HepG2 (cell line): ENCODE results near the gene THADA. TPM values are rescaled to one million over a fixed set of nuclear protein-coding genes. Genes with fewer than 3 reads are reported as not detected.

Source experiments
- AKAP8 ChIP-seq: sonication (generic); formaldehyde crosslinking; IDR thresholded peaks from 2 replicates; pipeline ENCODE4 v1.5.1; 2020; ENCODE audit warnings: mild to moderate bottlenecking, missing genetic modification reagents
- ELF1 ChIP-seq: sonication (generic); formaldehyde crosslinking; IDR thresholded peaks from 2 replicates; pipeline ENCODE4 v1.4.0; 2020; ENCODE audit warnings: missing genetic modification reagents
- EP300 ChIP-seq, 3 experiments: sonication (generic) in 1 of 3; formaldehyde crosslinking in 1 of 3; IDR thresholded peaks; 2 replicates each; pipeline versions ENCODE4 v1.5.1 to v1.6.1; 2011 to 2020; ENCODE audit warnings: low read depth in 2 of 3, low read length in 2 of 3, borderline replicate concordance in 1 of 3, improper control_type of control experiment in 1 of 3, mild to moderate bottlenecking in 1 of 3, missing genetic modification reagents in 1 of 3, moderate library complexity in 1 of 3
- FOXP1 ChIP-seq, 2 experiments: fragments of 450-650 bp in 1 of 2; IDR thresholded peaks; 2 replicates each; pipeline ENCODE4 v1.6.1; 2017 to 2018; ENCODE audit warnings: antibody characterized with exemption in 1 of 2
- HCFC1 ChIP-seq: fragments of 150-350 bp; IDR thresholded peaks from 2 replicates; pipeline ENCODE4 v1.6.1; 2014; ENCODE audit warnings: low read depth, low read length
- KDM2A ChIP-seq: sonication (generic); formaldehyde crosslinking; IDR thresholded peaks from 2 replicates; pipeline ENCODE4 v1.4.0; 2020; ENCODE audit warnings: low read depth, missing genetic modification reagents, borderline replicate concordance
- MYPOP ChIP-seq: sonication (generic); formaldehyde crosslinking; IDR thresholded peaks from 2 replicates; pipeline ENCODE4 v1.8.1; 2023; ENCODE audit warnings: mild to moderate bottlenecking, moderate library complexity, missing genetic modification reagents
- NFRKB ChIP-seq: fragments of 450-650 bp; IDR thresholded peaks from 2 replicates; pipeline ENCODE4 v1.6.1; 2017
- PAXIP1 ChIP-seq: sonication (generic); formaldehyde crosslinking; conservative IDR thresholded peaks from 2 replicates; pipeline ENCODE4 v1.4.0; 2020; ENCODE audit warnings: mild to moderate bottlenecking, missing genetic modification reagents, moderate library complexity
- RARA ChIP-seq: IDR thresholded peaks from 2 replicates; pipeline ENCODE4 v1.6.1; 2016; ENCODE audit warnings: missing genetic modification reagents, missing compliant biosample characterization
- SNAPC5 ChIP-seq: sonication (generic); formaldehyde crosslinking; IDR thresholded peaks from 2 replicates; pipeline ENCODE4 v1.8.1; 2023; ENCODE audit warnings: mild to moderate bottlenecking, missing genetic modification reagents, borderline replicate concordance
- SOX5 ChIP-seq: IDR thresholded peaks from 2 replicates; pipeline ENCODE4 v1.6.1; 2016; ENCODE audit warnings: borderline replicate concordance
- SP1 ChIP-seq, 2 experiments: fragments of 450-650 bp in 1 of 2; sonication (generic) in 1 of 2; formaldehyde crosslinking in 1 of 2; IDR thresholded peaks; 2 replicates each; pipeline versions ENCODE4 v1.4.0 to v1.6.1; 2016 to 2020; ENCODE audit warnings: missing genetic modification reagents in 1 of 2
- ZKSCAN8 ChIP-seq: IDR thresholded peaks from 2 replicates; pipeline ENCODE4 v1.6.1; 2016; ENCODE audit warnings: borderline replicate concordance, missing genetic modification reagents, missing compliant biosample characterization
- ZNF552 ChIP-seq: sonication (generic); formaldehyde crosslinking; IDR thresholded peaks from 2 replicates; pipeline ENCODE4 v1.9.0; 2022; ENCODE audit warnings: missing genetic modification reagents, mild to moderate bottlenecking, borderline replicate concordance
- ZNF776 ChIP-seq: sonication (generic); formaldehyde crosslinking; IDR thresholded peaks from 2 replicates; pipeline ENCODE4 v1.4.0; 2020; ENCODE audit warnings: mild to moderate bottlenecking, missing genetic modification reagents
- ZSCAN20 ChIP-seq: sonication (generic); formaldehyde crosslinking; IDR thresholded peaks from 2 replicates; pipeline ENCODE4 v1.4.0; 2020; ENCODE audit warnings: missing genetic modification reagents, mild to moderate bottlenecking, borderline replicate concordance
- polyA plus RNA-seq, 8 experiments: library from polyadenylated mRNA; depleted of rRNA in 3 of 8; stranded (reverse) in 7 of 8; unstranded in 1 of 8; fragments of >200 nt; fragmentation: Illumina TruSeq in 4 of 8; extraction: Trizol in 4 of 8; gene quantifications; 2 replicates each; pipeline versions ENCODE4 v1.2.1 to v1.2.3, GENCODE V29; 2011 to 2016; ENCODE audit warnings: low read depth in 4 of 8, missing spikeins in 1 of 8, mixed read lengths in 1 of 8; ENCODE audit not compliant: insufficient read depth in 1 of 8
- total RNA-seq, 5 experiments: library from RNA; depleted of rRNA; stranded (reverse); fragments of >200 nt; fragmentation: Illumina TruSeq; extraction: Trizol; gene quantifications; 2 replicates each; pipeline ENCODE4 v1.2.3, GENCODE V29; 2016; ENCODE audit warnings: low read depth in 1 of 5
- TF ChIP-seq, protein P1 (sequence below): IDR thresholded peaks from 2 replicates; pipeline ENCODE4 v1.4.0; 2020; ENCODE audit warnings: mild to moderate bottlenecking, missing genetic modification reagents
- TF ChIP-seq, protein P2 (sequence below): IDR thresholded peaks from 2 replicates; pipeline ENCODE4 v1.6.1; 2012; ENCODE audit warnings: inconsistent platforms

The THADA gene
- total and polyA plus RNA-seq, 2 of the 13 experiments (the other 11 are each of a cell fraction or from before 2014, with no cell fraction given): 12.7 to 21.7 TPM

GRCh38 chr2:43358410-43359201, 237.2 kb downstream of the THADA start (continued):
- TF ChIP-seq AKAP8 (no peak), ZNF776 (CRISPR knock-in tag) (no peak), SNAPC5 (no peak), ZSCAN20 (CRISPR knock-in tag) (no peak), MYPOP (peak; percentile 38; the same call in 1 of the 2 replicates), HCFC1 (no peak), KDM2A (CRISPR knock-in tag) (no peak), PAXIP1 (CRISPR knock-in tag) (peak; percentile 56), ELF1 (CRISPR knock-in tag) (no peak), RARA (CRISPR knock-in tag) (no peak), ZKSCAN8 (CRISPR knock-in tag) (peak; percentile 91), SP1 (IDR thresholded peaks at IDR 0.05) (no peak), SP1 (CRISPR knock-in tag; IDR thresholded peaks at IDR 0.05) (no peak), SOX5 (peak; percentile 50; the same call in 1 of the 2 replicates), EP300 (IDR thresholded peaks at IDR 0.05; ENCODE audit: low read depth in 2 of 2, low read length in 2 of 2) (peak in 1 of 2 experiments; percentile 43; a peak in 1 of 4 replicates), EP300 (CRISPR knock-in tag; IDR thresholded peaks at IDR 0.05; ENCODE audit: borderline replicate concordance) (no peak), FOXP1 (IDR thresholded peaks at IDR 0.05) (no peak), FOXP1 (CRISPR knock-in tag; IDR thresholded peaks at IDR 0.05) (peak; percentile 76), NFRKB (no peak), ZNF552 (no peak)
- TF ChIP-seq, protein P1, sequence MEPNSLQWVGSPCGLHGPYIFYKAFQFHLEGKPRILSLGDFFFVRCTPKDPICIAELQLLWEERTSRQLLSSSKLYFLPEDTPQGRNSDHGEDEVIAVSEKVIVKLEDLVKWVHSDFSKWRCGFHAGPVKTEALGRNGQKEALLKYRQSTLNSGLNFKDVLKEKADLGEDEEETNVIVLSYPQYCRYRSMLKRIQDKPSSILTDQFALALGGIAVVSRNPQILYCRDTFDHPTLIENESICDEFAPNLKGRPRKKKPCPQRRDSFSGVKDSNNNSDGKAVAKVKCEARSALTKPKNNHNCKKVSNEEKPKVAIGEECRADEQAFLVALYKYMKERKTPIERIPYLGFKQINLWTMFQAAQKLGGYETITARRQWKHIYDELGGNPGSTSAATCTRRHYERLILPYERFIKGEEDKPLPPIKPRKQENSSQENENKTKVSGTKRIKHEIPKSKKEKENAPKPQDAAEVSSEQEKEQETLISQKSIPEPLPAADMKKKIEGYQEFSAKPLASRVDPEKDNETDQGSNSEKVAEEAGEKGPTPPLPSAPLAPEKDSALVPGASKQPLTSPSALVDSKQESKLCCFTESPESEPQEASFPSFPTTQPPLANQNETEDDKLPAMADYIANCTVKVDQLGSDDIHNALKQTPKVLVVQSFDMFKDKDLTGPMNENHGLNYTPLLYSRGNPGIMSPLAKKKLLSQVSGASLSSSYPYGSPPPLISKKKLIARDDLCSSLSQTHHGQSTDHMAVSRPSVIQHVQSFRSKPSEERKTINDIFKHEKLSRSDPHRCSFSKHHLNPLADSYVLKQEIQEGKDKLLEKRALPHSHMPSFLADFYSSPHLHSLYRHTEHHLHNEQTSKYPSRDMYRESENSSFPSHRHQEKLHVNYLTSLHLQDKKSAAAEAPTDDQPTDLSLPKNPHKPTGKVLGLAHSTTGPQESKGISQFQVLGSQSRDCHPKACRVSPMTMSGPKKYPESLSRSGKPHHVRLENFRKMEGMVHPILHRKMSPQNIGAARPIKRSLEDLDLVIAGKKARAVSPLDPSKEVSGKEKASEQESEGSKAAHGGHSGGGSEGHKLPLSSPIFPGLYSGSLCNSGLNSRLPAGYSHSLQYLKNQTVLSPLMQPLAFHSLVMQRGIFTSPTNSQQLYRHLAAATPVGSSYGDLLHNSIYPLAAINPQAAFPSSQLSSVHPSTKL (CRISPR knock-in tag): peak; percentile 42; the same call in 1 of the 2 replicates
- TF ChIP-seq, protein P2, sequence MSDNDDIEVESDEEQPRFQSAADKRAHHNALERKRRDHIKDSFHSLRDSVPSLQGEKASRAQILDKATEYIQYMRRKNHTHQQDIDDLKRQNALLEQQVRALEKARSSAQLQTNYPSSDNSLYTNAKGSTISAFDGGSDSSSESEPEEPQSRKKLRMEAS: no peak
